Measurements from ENCODE around the gene ANKH. TPM values are rescaled to one million over a fixed set of nuclear protein-coding genes. Genes with fewer than 3 reads are reported as not detected.
A peak's percentile ranks its signal among the peaks of the same experiment; 100 is the strongest.

ANKH gene
- total and polyA plus RNA-seq, 4 donors = 10.8 to 46.7 (median 17.2) TPM

DNA sequence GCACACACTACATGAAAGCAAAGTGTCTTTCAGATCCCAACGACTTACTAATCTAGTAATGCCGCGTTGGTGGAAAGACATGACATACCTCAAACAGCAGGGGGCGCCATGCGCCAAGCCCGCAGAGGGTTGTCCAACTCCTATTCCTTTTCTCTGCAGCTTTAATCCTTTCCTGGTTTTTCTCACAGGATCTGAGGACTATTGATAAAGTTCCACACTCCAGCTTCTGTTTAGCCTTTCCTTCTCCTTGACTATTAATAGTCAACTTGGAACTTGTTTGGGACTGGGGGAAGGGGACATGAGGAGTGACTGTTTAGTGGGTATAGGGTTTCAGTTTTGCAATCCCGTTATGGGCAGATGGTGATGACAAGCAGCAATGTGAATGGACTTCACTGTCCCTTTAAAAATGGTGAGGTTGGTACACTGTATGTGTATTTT is 144.1 kb downstream of the ANKH start:
- H3K27me3 ChIP-seq (ENCODE audit: control insufficient read depth in 3 of 3, insufficient read depth in 3 of 3, low read length in 2 of 3) = no peaks in the 10 kb centered on the region
- WGBS, 2 donors = 7 to 9% methylated on average over 7 of the region's 7 CpGs
- H3K4me3 ChIP-seq = no peak overlapping the region
- peak; percentile 66 for ATAC-seq (ENCODE audit: insufficient read depth, low FRiP score)
- peak; percentile 85 to 89 (median 87) for DNase-seq
- peaks cover 0 to 6% (median 0%) of the 10 kb centered on the region in 4 donors for H3K36me3 ChIP-seq (ENCODE audit: control insufficient read depth in 4 of 4, insufficient read depth in 4 of 4, low read length in 4 of 4)
- H3K9ac ChIP-seq (ENCODE audit: insufficient read depth in 1 of 2, low read length in 2 of 2) = no peak overlapping the region
- no peak overlapping the region for H3K27ac ChIP-seq (ENCODE audit: low read depth in 1 of 2, low read length in 1 of 2)
- no peaks in the 10 kb centered on the region for H3K9me3 ChIP-seq (ENCODE audit: control insufficient read depth in 4 of 4, insufficient read depth in 3 of 4, low read length in 3 of 4)
- TF ChIP-seq CTCF (IDR thresholded peaks at IDR 0.05; ENCODE audit: control extremely low read depth, extremely low read depth) = peak; percentile 88
- H3K4me1 ChIP-seq (ENCODE audit: control insufficient read depth in 5 of 5, insufficient read depth in 5 of 5, low read length in 5 of 5) = peaks cover 0 to 4% (median 0%) of the 10 kb centered on the region in 5 donors

DNA sequence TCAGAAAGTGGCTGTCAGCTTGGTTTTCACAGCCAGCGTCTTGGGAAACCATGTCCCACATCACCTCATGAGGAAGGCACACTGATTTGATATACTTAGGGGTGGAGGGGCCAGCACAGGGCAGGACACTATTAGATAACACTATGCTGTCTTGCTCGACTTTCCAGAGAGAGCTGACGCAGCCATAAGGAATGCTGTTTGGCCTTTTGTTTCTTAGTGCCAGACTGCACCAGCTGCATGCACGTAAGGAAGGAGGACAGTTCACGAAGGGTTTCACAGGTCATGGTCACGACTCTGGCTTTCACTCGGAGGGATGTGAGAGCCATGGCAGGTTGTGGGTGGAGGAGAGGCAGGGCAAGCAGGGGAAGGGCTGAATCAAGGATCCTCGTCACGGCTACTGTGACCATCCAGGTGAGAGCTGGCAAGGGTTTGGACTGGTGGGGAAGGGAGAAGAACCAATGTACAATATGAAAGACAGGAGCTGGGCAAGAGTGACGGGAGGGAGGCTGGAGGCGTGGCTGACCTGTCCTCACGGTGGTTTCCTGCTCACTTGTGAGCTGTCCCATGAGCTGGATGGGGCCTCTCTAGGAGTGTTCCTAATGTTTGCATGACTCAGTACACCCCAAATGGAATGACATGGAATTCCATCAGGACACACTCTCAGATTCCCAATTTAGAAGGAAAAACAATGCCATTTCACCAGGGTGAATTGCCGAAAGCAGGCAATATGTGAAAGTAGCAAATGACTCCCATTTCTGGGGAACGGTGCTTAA is 145.3 kb downstream of the ANKH start:
- 89 to 91% methylated on average over 14 of the region's 14 CpGs for WGBS, 2 donors
- H3K36me3 ChIP-seq (ENCODE audit: control insufficient read depth in 4 of 4, insufficient read depth in 4 of 4, low read length in 4 of 4) = peaks cover 0 to 6% (median 0%) of the 10 kb centered on the region in 4 donors
- TF ChIP-seq CTCF (IDR thresholded peaks at IDR 0.05; ENCODE audit: control extremely low read depth, extremely low read depth) = no peak
- no peak for DNase-seq
- H3K9ac ChIP-seq (ENCODE audit: insufficient read depth in 1 of 2, low read length in 2 of 2) = no peak overlapping the region
- no peaks in the 10 kb centered on the region for H3K27me3 ChIP-seq (ENCODE audit: control insufficient read depth in 3 of 3, insufficient read depth in 3 of 3, low read length in 2 of 3)
- no peaks in the 10 kb centered on the region for H3K9me3 ChIP-seq (ENCODE audit: control insufficient read depth in 4 of 4, insufficient read depth in 3 of 4, low read length in 3 of 4)
- no peak for ATAC-seq (ENCODE audit: insufficient read depth, low FRiP score)
- peak overlapping the region in 1 of 2 donors; percentile 0 for H3K27ac ChIP-seq (ENCODE audit: low read depth in 1 of 2, low read length in 1 of 2)
- no peak overlapping the region for H3K4me3 ChIP-seq
- peaks cover 0 to 4% (median 0%) of the 10 kb centered on the region in 5 donors for H3K4me1 ChIP-seq (ENCODE audit: control insufficient read depth in 5 of 5, insufficient read depth in 5 of 5, low read length in 5 of 5)

DNA sequence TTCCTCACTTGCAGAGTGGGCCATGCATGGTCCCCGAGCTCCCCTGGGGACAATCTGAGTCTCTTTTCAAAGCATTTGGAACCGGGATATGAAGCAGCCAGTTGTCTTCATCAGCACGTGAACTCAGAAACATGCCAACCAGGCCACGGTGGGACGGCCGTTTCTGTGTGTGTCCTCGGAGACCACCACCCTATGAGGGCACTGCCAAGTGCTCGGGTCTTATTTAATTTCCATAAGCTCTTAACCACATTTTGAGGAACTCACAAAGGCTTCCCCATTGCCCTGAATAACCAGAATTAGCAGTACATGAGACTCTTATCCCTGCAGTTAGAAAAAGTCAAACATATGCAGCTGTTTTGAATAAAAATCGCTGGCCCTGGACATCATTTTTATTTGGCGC is 146.9 kb downstream of the ANKH start:
- Histone ChIP-seq H3K9ac (ENCODE audit: insufficient read depth in 1 of 2, low read length in 2 of 2) (no peak overlapping the region), H3K4me3 (no peak overlapping the region), H3K4me1 (ENCODE audit: control insufficient read depth in 5 of 5, insufficient read depth in 5 of 5, low read length in 5 of 5) (peaks cover 0 to 4% (median 0%) of the 10 kb centered on the region in 5 donors), H3K27ac (ENCODE audit: low read depth in 1 of 2, low read length in 1 of 2) (no peak overlapping the region), H3K9me3 (ENCODE audit: control insufficient read depth in 4 of 4, insufficient read depth in 3 of 4, low read length in 3 of 4) (no peaks in the 10 kb centered on the region), H3K36me3 (ENCODE audit: control insufficient read depth in 4 of 4, insufficient read depth in 4 of 4, low read length in 4 of 4) (no peaks in the 10 kb centered on the region), H3K27me3 (ENCODE audit: control insufficient read depth in 3 of 3, insufficient read depth in 3 of 3, low read length in 2 of 3) (no peaks in the 10 kb centered on the region)
- no peak for ATAC-seq (ENCODE audit: insufficient read depth, low FRiP score)
- WGBS, 2 donors = 50 to 75% methylated on average over 10 of the region's 10 CpGs
- no peak for DNase-seq
- no peak for TF ChIP-seq CTCF (IDR thresholded peaks at IDR 0.05; ENCODE audit: control extremely low read depth, extremely low read depth)
